Mucosa of stomach (tissue), 1 donor: ENCODE results near the gene BTBD16.

Experiments
- H3K27me3 ChIP-seq: one replicate; pipeline ENCODE4 v1.7.0; 2013; ENCODE audit warnings: mild to moderate bottlenecking, low read length; ENCODE audit not compliant: control insufficient read depth, insufficient read depth
- H3K36me3 ChIP-seq: one replicate; pipeline ENCODE4 v1.7.0; 2013; ENCODE audit warnings: low read length; ENCODE audit not compliant: control insufficient read depth, insufficient read depth
- H3K4me1 ChIP-seq: one replicate; pipeline ENCODE4 v1.7.0; 2013; ENCODE audit warnings: mild to moderate bottlenecking, low read length; ENCODE audit not compliant: control insufficient read depth, insufficient read depth
- H3K4me3 ChIP-seq: one replicate; pipeline ENCODE4 v1.7.0; 2013; ENCODE audit warnings: low read length
- H3K9ac ChIP-seq: one replicate; pipeline ENCODE4 v1.7.0; 2013; ENCODE audit warnings: mild to moderate bottlenecking, low read length, moderate library complexity
- H3K9me3 ChIP-seq: one replicate; pipeline ENCODE4 v1.7.0; 2013; ENCODE audit warnings: mild to moderate bottlenecking, low read length, moderate library complexity; ENCODE audit not compliant: control insufficient read depth
- donor health status: Pancreatic carcinoma.

Gene BTBD16

GRCh38 chr10:122271076-122271475 is at the start of gene BTBD16:
BTBD16 (plus strand) TSS chr10:122271296; CDS start chr10:122275082, 3,786 bp downstream.
- H3K36me3 ChIP-seq: no peaks in the 10 kb centered on the region

GRCh38 chr10:122221958-122222357 is 49.1 kb upstream of the BTBD16 start:
- no peak overlapping the region for H3K9ac ChIP-seq
- peaks cover 8% of the 10 kb centered on the region for H3K36me3 ChIP-seq
- no peaks in the 10 kb centered on the region for H3K27me3 ChIP-seq
- H3K4me1 ChIP-seq: no peaks in the 10 kb centered on the region
- no peak overlapping the region for H3K4me3 ChIP-seq
- no peaks in the 10 kb centered on the region for H3K9me3 ChIP-seq

More at GRCh38 chr10:122271076-122271475, at the start of gene BTBD16:
- Histone ChIP-seq H3K4me3 (no peak within 1 kb of the TSS), H3K9ac (no peak within 1 kb of the TSS), H3K9me3 (no peaks in the 10 kb centered on the region), H3K4me1 (peaks cover 12% of the 10 kb centered on the region), H3K27me3 (no peaks in the 10 kb centered on the region)

DNA sequence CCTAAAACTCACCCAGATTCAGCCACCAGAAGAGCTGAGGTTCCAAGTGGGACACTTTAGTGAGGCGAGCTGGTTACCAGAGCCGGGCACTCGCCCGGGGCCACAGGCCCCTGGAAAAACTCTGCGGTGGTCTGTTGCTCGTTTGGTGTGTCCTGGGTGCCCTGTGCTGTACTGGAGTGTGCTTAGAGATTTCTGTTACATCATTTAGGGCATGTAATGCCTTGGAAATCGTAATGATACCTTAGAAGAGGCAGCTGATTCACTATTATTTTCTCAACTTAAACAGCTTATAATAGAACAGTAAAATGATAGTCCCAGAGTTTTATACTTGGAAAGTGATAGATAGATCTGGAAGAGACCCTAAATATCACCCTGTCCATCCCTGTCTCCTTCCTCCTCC is 48.5 kb upstream of the BTBD16 start:
- no peak overlapping the region for H3K4me3 ChIP-seq
- H3K27me3 ChIP-seq: no peaks in the 10 kb centered on the region
- no peaks in the 10 kb centered on the region for H3K9me3 ChIP-seq
- peaks cover 5% of the 10 kb centered on the region for H3K36me3 ChIP-seq
- H3K9ac ChIP-seq: no peak overlapping the region
- no peaks in the 10 kb centered on the region for H3K4me1 ChIP-seq

GRCh38 chr10:122224159-122224558 is 46.9 kb upstream of the BTBD16 start:
- Histone ChIP-seq H3K9me3 (no peaks in the 10 kb centered on the region), H3K36me3 (peaks cover 9% of the 10 kb centered on the region), H3K4me3 (no peak overlapping the region), H3K9ac (no peak overlapping the region), H3K4me1 (no peaks in the 10 kb centered on the region), H3K27me3 (no peaks in the 10 kb centered on the region)

DNA sequence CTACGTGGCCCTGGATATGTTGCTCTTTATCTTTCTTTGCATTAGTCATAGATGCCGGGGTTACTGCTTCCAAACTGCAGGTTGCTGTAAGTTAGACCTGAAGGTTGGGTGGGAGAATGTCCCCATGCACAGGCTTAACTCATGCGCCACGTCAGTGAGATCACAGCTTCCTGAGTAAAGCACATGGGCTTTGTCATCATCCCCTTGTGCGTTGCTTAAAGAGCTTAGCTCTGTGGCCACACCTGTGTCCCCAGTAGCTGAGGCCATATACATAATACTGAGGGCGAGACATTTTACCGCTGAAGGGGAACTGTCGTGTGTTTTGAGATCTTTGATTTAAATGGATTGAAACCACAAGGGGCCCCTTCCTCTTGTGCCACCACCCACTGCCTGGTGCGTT is 45.8 kb upstream of the BTBD16 start:
- no peaks in the 10 kb centered on the region for H3K4me1 ChIP-seq
- H3K36me3 ChIP-seq: peaks cover 9% of the 10 kb centered on the region
- no peaks in the 10 kb centered on the region for H3K9me3 ChIP-seq

GRCh38 chr10:122227754-122228153 is 43.3 kb upstream of the BTBD16 start:
- H3K9ac ChIP-seq: no peak overlapping the region
- peaks cover 9% of the 10 kb centered on the region for H3K36me3 ChIP-seq
- no peaks in the 10 kb centered on the region for H3K4me1 ChIP-seq

More for the DNA sequence above, 45.8 kb upstream of the BTBD16 start:
- Histone ChIP-seq H3K27me3 (no peaks in the 10 kb centered on the region), H3K9ac (no peak overlapping the region), H3K4me3 (no peak overlapping the region)

DNA sequence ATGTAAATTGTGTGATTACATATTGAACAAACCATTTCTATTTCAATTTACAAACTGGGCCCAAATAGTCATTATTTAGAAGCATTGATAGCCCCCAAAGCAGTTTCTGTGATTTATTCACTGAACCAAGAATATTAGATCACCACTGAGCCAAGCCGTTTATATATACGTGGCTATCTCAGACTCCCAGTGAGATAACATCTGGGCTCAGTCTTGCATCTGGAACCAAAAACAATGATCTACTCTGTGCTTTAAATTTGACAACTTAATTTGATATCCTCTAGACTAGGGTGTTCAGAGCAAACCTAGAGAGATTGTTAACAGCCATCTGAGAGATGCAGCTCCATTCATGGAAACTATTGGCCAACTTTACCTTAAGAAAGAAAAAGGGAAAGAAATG is 41.4 kb upstream of the BTBD16 start:
- Histone ChIP-seq H3K27me3 (no peaks in the 10 kb centered on the region), H3K36me3 (peaks cover 9% of the 10 kb centered on the region), H3K9me3 (no peaks in the 10 kb centered on the region), H3K4me3 (no peak overlapping the region), H3K9ac (no peak overlapping the region), H3K4me1 (no peaks in the 10 kb centered on the region)

More at GRCh38 chr10:122227754-122228153, 43.3 kb upstream of the BTBD16 start:
- no peak overlapping the region for H3K4me3 ChIP-seq
- H3K9me3 ChIP-seq: no peaks in the 10 kb centered on the region
- no peaks in the 10 kb centered on the region for H3K27me3 ChIP-seq

DNA sequence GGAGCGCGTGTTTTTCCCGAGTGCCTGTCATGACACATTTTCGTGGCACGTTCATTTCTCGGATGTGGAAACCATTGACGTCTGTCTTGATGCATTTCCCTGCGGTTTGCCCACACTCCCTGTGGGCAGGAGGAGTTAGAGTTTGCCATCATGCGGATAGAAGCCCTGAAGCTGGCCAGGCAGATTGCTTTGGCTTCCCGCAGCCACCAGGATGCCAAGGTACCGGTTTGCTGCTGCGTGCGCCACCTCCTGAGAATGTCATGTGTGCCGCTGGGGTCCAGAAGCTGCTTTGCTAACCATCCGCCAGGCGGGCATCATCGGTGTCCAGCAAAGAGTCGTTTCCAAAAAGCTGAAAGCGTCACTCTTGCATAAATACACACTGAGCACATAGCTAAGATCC is 40.9 kb upstream of the BTBD16 start:
- Histone ChIP-seq H3K9me3 (no peaks in the 10 kb centered on the region), H3K36me3 (peaks cover 7% of the 10 kb centered on the region), H3K9ac (no peak overlapping the region), H3K4me3 (no peak overlapping the region), H3K27me3 (no peaks in the 10 kb centered on the region), H3K4me1 (no peaks in the 10 kb centered on the region)

GRCh38 chr10:122232769-122233168 is 38.3 kb upstream of the BTBD16 start:
- Histone ChIP-seq H3K4me1 (no peaks in the 10 kb centered on the region), H3K9me3 (no peaks in the 10 kb centered on the region), H3K36me3 (peaks cover 9% of the 10 kb centered on the region), H3K27me3 (no peaks in the 10 kb centered on the region), H3K4me3 (no peak overlapping the region), H3K9ac (no peak overlapping the region)

GRCh38 chr10:122233857-122234348 is 37.2 kb upstream of the BTBD16 start:
- Histone ChIP-seq H3K4me3 (no peak overlapping the region), H3K9me3 (no peaks in the 10 kb centered on the region), H3K36me3 (peaks cover 5% of the 10 kb centered on the region)

DNA sequence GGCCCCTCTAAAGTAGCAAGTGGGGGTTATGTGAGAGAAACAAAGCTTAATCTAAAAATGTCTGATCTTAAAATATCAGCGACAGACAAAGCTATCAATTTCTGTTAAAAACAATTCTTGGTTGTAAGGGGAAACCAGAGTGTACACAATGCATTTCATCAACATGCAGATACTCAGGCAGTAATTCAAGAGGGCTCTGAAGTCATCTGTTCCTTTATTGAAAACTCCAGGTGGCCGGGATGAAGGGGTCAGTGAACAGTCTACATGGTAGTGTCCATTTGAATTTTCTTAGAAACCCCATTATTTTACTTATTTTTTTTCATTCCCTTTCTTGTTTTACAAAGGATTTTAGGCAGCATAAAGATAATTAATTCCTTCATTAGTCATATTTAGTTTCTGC is 36.7 kb upstream of the BTBD16 start:
- peaks cover 5% of the 10 kb centered on the region for H3K36me3 ChIP-seq
- no peaks in the 10 kb centered on the region for H3K27me3 ChIP-seq
- H3K9ac ChIP-seq: no peak overlapping the region

More at GRCh38 chr10:122233857-122234348, 37.2 kb upstream of the BTBD16 start:
- Histone ChIP-seq H3K9ac (no peak overlapping the region), H3K27me3 (no peaks in the 10 kb centered on the region), H3K4me1 (no peaks in the 10 kb centered on the region)

DNA sequence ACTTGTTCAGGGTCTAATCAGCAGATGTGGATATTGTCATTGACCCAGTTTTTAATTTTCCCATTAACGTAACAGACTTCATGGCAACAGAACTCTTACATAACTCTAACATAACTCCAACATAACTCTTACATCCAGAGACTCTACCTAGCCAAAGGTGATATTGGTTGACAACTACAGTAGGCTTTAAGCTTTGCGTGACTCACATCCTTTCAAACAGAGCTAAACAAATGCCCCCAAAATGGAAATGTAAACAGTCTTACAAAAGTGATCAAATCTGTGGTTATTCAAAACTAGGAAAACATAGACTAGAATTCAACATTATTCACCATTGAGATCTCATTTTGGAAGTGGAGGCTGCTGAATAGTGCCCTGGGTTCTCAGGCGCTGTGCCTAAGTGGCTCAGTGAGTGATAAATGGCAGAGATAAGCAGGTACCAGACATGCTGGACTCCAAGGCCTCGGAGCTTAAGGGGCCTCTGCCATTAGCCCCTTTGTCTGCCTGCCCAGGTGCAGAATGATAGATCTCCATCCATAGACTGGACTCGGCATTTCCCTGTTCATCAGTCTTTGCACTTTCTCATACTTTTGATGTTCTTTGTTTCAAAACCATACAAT is 34.3 kb upstream of the BTBD16 start:
- Histone ChIP-seq H3K9ac (no peak overlapping the region), H3K9me3 (no peaks in the 10 kb centered on the region), H3K36me3 (peaks cover 5% of the 10 kb centered on the region), H3K4me3 (no peak overlapping the region), H3K27me3 (no peaks in the 10 kb centered on the region), H3K4me1 (no peaks in the 10 kb centered on the region)

More for the DNA sequence above, 36.7 kb upstream of the BTBD16 start:
- no peaks in the 10 kb centered on the region for H3K9me3 ChIP-seq
- no peaks in the 10 kb centered on the region for H3K4me1 ChIP-seq
- no peak overlapping the region for H3K4me3 ChIP-seq
